Gastroesophageal sphincter (tissue), 4 donors: ENCODE results near the gene BIVM. TPM values are rescaled to one million over a fixed set of nuclear protein-coding genes. Genes with fewer than 3 reads are reported as not detected.
A peak's percentile ranks its signal among the peaks of the same experiment; 100 is the strongest.

ENCODE experiments used
- ATAC-seq: fragments of 150-250 bp; one replicate; pipeline ENCODE4 v1.9.1; 2016; ENCODE audit warnings: mild to moderate bottlenecking, moderate library complexity
- H3K27ac ChIP-seq, 4 donors: fragments of 200-600 bp; sonication (generic) in 3 of 4; 1 replicate in 3 of 4; 2 replicates in 1 of 4; pipeline ENCODE4 v1.5.1; 2016 to 2019
- H3K27me3 ChIP-seq: fragments of 200-600 bp; sonication (generic); one replicate; pipeline ENCODE4 v1.5.1; 2019
- H3K36me3 ChIP-seq, 2 donors: fragments of 200-600 bp; sonication (generic); one replicate each; pipeline ENCODE4 v1.5.1; 2019; ENCODE audit warnings: control low read depth in 1 of 2
- H3K4me1 ChIP-seq, 3 donors: fragments of 200-600 bp; sonication (generic); 1 replicate in 2 of 3; 2 replicates in 1 of 3; pipeline ENCODE4 v1.5.1; 2016 to 2019; ENCODE audit warnings: control low read depth in 2 of 3
- H3K4me3 ChIP-seq, 2 donors: fragments of 200-600 bp; sonication (generic); one replicate each; pipeline ENCODE4 v1.5.1; 2019; ENCODE audit warnings: mild to moderate bottlenecking in 1 of 2, moderate library complexity in 1 of 2
- H3K9me3 ChIP-seq, 3 donors: fragments of 200-600 bp; sonication (generic); one replicate each; pipeline ENCODE4 v1.5.1; 2017 to 2019; ENCODE audit warnings: control low read depth in 2 of 3
- CTCF ChIP-seq, 4 experiments: fragments of 200-600 bp in 2 of 4; fragments of 450-650 bp in 2 of 4; sonication (generic) in 1 of 4; IDR thresholded peaks; one replicate each; pipeline ENCODE4 v1.5.1; 2017 to 2019; ENCODE audit warnings: antibody characterized with exemption in 4 of 4, mild to moderate bottlenecking in 2 of 4, moderate library complexity in 2 of 4
- EP300 ChIP-seq: sonication (generic); formaldehyde crosslinking; IDR thresholded peaks from one replicate; pipeline ENCODE4 v1.6.1; 2017; ENCODE audit warnings: antibody characterized with exemption, mild to moderate bottlenecking
- POLR2A ChIP-seq, 2 donors: fragments of 450-650 bp; IDR thresholded peaks; one replicate each; pipeline ENCODE4 v1.6.1; 2017; ENCODE audit warnings: antibody characterized with exemption in 2 of 2, mild to moderate bottlenecking in 2 of 2, moderate library complexity in 1 of 2
- POLR2AphosphoS5 ChIP-seq: sonication (generic); formaldehyde crosslinking; IDR thresholded peaks from one replicate; pipeline ENCODE4 v1.6.1; 2017; ENCODE audit warnings: antibody characterized with exemption
- WGBS, 2 donors: methylation state at CpG; one replicate each; pipeline ENCODE4 v1.1.5; 2018; ENCODE audit warnings: low coverage in 1 of 2; 5-methylcytosine and 5-hydroxymethylcytosine counted together
- total RNA-seq, 4 donors: library from RNA; depleted of rRNA; stranded (reverse); fragments of >200 nt; gene quantifications; one replicate each; pipeline ENCODE4 v1.1.0, GENCODE V29; 2016

BIVM gene
- 10 to 100 TPM in 3 of 4 donors, 1 to 10 TPM in 1; 8.7 to 19.6 (median 15.8) TPM for total RNA-seq

- H3K36me3 ChIP-seq = no peaks in the 10 kb centered on the region
- TF ChIP-seq CTCF (IDR thresholded peaks at IDR 0.05) = no peak
- peak; percentile 35 for TF ChIP-seq POLR2AphosphoS5
- H3K4me1 ChIP-seq = peaks cover 0 to 47% (median 7%) of the 10 kb centered on the region in 3 donors
- no peaks in the 10 kb centered on the region for H3K9me3 ChIP-seq
- peak within 1 kb of the TSS; percentile 36 to 91 (median 90) for H3K27ac ChIP-seq
- peak; percentile 94 for ATAC-seq
- WGBS, 2 donors = 0% methylated on average over 10 to 15 of the region's 72 CpGs
- no peaks in the 10 kb centered on the region for H3K27me3 ChIP-seq
- peak within 1 kb of the TSS; percentile 63 to 91 for H3K4me3 ChIP-seq
These were observed at the start of gene BIVM, which contains the start of gene POGLUT2 for GRCh38 chr13:102798581-102799425. TSS of gene BIVM (plus strand) at chr13:102799119. CDS start at chr13:102807268, 8,149 bp downstream. TSS of gene POGLUT2 (minus strand) at chr13:102798976. CDS start at chr13:102798670, 306 bp downstream.

- Histone ChIP-seq H3K4me3 (no peak overlapping the region), H3K4me1 (no peaks in the 10 kb centered on the region)
- 88 to 100% methylated on average over 1 to 3 of the region's 3 CpGs for WGBS, 2 donors
These were observed 47.0 kb upstream of the BIVM start for GRCh38 chr13:102751886-102752285.

GRCh38 chr13:102757006-102757405 is 41.9 kb upstream of the BIVM start:
- H3K4me1 ChIP-seq = no peaks in the 10 kb centered on the region
- no peak overlapping the region for H3K4me3 ChIP-seq
- TF ChIP-seq POLR2AphosphoS5 (no peak), CTCF (IDR thresholded peaks at IDR 0.05) (no peak)
- H3K9me3 ChIP-seq = peaks cover 0 to 5% (median 0%) of the 10 kb centered on the region in 3 donors
- WGBS, 2 donors = 90 to 94% methylated on average over 1 of the region's 1 CpG
- H3K36me3 ChIP-seq = no peaks in the 10 kb centered on the region
- no peak overlapping the region for H3K27ac ChIP-seq
- H3K27me3 ChIP-seq = no peaks in the 10 kb centered on the region
- no peak for ATAC-seq

More at GRCh38 chr13:102751886-102752285, 47.0 kb upstream of the BIVM start:
- no peak for ATAC-seq
- H3K36me3 ChIP-seq = no peaks in the 10 kb centered on the region
- H3K9me3 ChIP-seq = peaks cover 0 to 26% (median 0%) of the 10 kb centered on the region in 3 donors
- no peak overlapping the region for H3K27ac ChIP-seq
- H3K27me3 ChIP-seq = peaks cover 5% of the 10 kb centered on the region
- no peak for TF ChIP-seq POLR2AphosphoS5
- TF ChIP-seq POLR2A (IDR thresholded peaks at IDR 0.05) = no peak
- TF ChIP-seq CTCF (IDR thresholded peaks at IDR 0.05) = no peak
- TF ChIP-seq EP300 = no peak

GRCh38 chr13:102758842-102759241 is 40.1 kb upstream of the BIVM start:
- no peaks in the 10 kb centered on the region for H3K27me3 ChIP-seq
- H3K4me3 ChIP-seq = no peak overlapping the region
- H3K36me3 ChIP-seq = no peaks in the 10 kb centered on the region
- WGBS, 2 donors = 70 to 85% methylated on average over 2 of the region's 2 CpGs
- TF ChIP-seq CTCF (IDR thresholded peaks at IDR 0.05) (no peak), EP300 (no peak)
- no peak overlapping the region for H3K27ac ChIP-seq
- ATAC-seq = no peak
- H3K4me1 ChIP-seq = no peaks in the 10 kb centered on the region
- no peaks in the 10 kb centered on the region for H3K9me3 ChIP-seq

GRCh38 chr13:102761071-102761470 is 37.8 kb upstream of the BIVM start:
- Histone ChIP-seq H3K4me3 (no peak overlapping the region), H3K36me3 (peaks cover 0 to 8% of the 10 kb centered on the region in 2 donors), H3K27ac (no peak overlapping the region), H3K27me3 (no peaks in the 10 kb centered on the region), H3K4me1 (no peaks in the 10 kb centered on the region), H3K9me3 (no peaks in the 10 kb centered on the region)
- no peak for ATAC-seq
- TF ChIP-seq EP300 = no peak
- TF ChIP-seq POLR2A (IDR thresholded peaks at IDR 0.05) = no peak
- no peak for TF ChIP-seq CTCF (IDR thresholded peaks at IDR 0.05)
- no peak for TF ChIP-seq POLR2AphosphoS5
- 89 to 100% methylated on average over 1 of the region's 1 CpG for WGBS, 2 donors
